CD14-positive monocyte (primary cell): ENCODE data around the gene RBMS3. TPM values are rescaled to one million over a fixed set of nuclear protein-coding genes. Genes with fewer than 3 reads are reported as not detected.

Experiments
- DNase-seq, 3 donors: peaks; one replicate each; pipeline ENCODE4 v3.0.0-alpha.2; 2011 to 2022
- H2AFZ ChIP-seq: 2 replicates; pipeline ENCODE4 v1.6.0; 2012; ENCODE audit warnings: mild to moderate bottlenecking, low read depth, low read length, inconsistent platforms; ENCODE audit not compliant: insufficient read depth, poor library complexity, severe bottlenecking
- H3K27ac ChIP-seq, 2 donors: 1 replicate in 1 of 2; 2 replicates in 1 of 2; pipeline ENCODE4 v1.5.1; 2012 to 2013; ENCODE audit warnings: low read length in 2 of 2, control low read depth in 1 of 2, inconsistent platforms in 1 of 2, low read depth in 1 of 2, mild to moderate bottlenecking in 1 of 2
- H3K27me3 ChIP-seq, 2 donors: one replicate each; pipeline versions ENCODE4 v1.6.0 to v1.6.1; 2011 to 2013; ENCODE audit warnings: low read length in 2 of 2; ENCODE audit not compliant: control insufficient read depth in 2 of 2, insufficient read depth in 2 of 2
- H3K36me3 ChIP-seq, 2 donors: replicated peaks in 1 of 2; 1 replicate in 1 of 2; 2 replicates in 1 of 2; pipeline versions ENCODE4 v1.5.1 to v1.6.1; 2012 to 2013; ENCODE audit warnings: low read length in 2 of 2, control low read depth in 1 of 2, inconsistent platforms in 1 of 2, mild to moderate bottlenecking in 1 of 2; ENCODE audit not compliant: insufficient read depth in 2 of 2, control insufficient read depth in 1 of 2
- H3K4me1 ChIP-seq, 2 donors: 1 replicate in 1 of 2; 2 replicates in 1 of 2; pipeline versions ENCODE4 v1.5.1 to v1.6.1; 2012 to 2013; ENCODE audit warnings: low read length in 2 of 2, control low read depth in 1 of 2, inconsistent platforms in 1 of 2, mild to moderate bottlenecking in 1 of 2, moderate library complexity in 1 of 2; ENCODE audit not compliant: insufficient read depth in 2 of 2, control insufficient read depth in 1 of 2
- H3K4me2 ChIP-seq: replicated peaks from 2 replicates; pipeline ENCODE3; 2012; ENCODE audit warnings: low read length, moderate library complexity, mild to moderate bottlenecking; ENCODE audit not compliant: poor library complexity, severe bottlenecking; ENCODE audit errors: extremely low read depth
- H3K4me3 ChIP-seq, 3 experiments: fragments of 200-600 bp in 1 of 3; sonication (generic) in 1 of 3; replicated peaks in 1 of 3; 1 replicate in 2 of 3; 2 replicates in 1 of 3; pipeline ENCODE4 v1.5.1; 2011 to 2013; ENCODE audit warnings: low read length in 3 of 3, mild to moderate bottlenecking in 3 of 3, control low read depth in 2 of 3, low read depth in 2 of 3, inconsistent platforms in 1 of 3, moderate library complexity in 1 of 3
- H3K79me2 ChIP-seq: 2 replicates; pipeline ENCODE4 v1.6.0; 2012; ENCODE audit warnings: mild to moderate bottlenecking, control low read depth, inconsistent platforms, low read length, moderate library complexity; ENCODE audit not compliant: insufficient read depth
- H3K9ac ChIP-seq: 2 replicates; pipeline ENCODE4 v1.6.0; 2017; ENCODE audit warnings: low read length, mild to moderate bottlenecking; ENCODE audit not compliant: insufficient read depth, poor library complexity, severe bottlenecking
- H3K9me3 ChIP-seq, 2 donors: replicated peaks in 1 of 2; 1 replicate in 1 of 2; 2 replicates in 1 of 2; pipeline versions ENCODE4 v1.5.1 to v1.6.1; 2012 to 2013; ENCODE audit warnings: low read length in 2 of 2, control low read depth in 1 of 2; ENCODE audit not compliant: control insufficient read depth in 1 of 2, insufficient read depth in 1 of 2
- H4K20me1 ChIP-seq: 2 replicates; pipeline ENCODE4 v1.6.0; 2012; ENCODE audit warnings: mild to moderate bottlenecking, low read length, control low read depth, moderate library complexity; ENCODE audit not compliant: insufficient read depth
- H3K27ac Mint-ChIP-seq, 7 donors: one replicate each; pipeline ENCODE4 v1.8.0; 2020; ENCODE audit warnings: mild to moderate bottlenecking in 7 of 7, mixed read lengths in 7 of 7, moderate library complexity in 6 of 7, inconsistent platforms in 2 of 7
- H3K27me3 Mint-ChIP-seq, 3 donors: one replicate each; pipeline ENCODE4 v1.8.0; 2021 to 2022; ENCODE audit warnings: low read depth in 3 of 3, mild to moderate bottlenecking in 3 of 3, mixed read lengths in 3 of 3, moderate library complexity in 3 of 3, inconsistent platforms in 1 of 3
- H3K36me3 Mint-ChIP-seq, 2 donors: one replicate each; pipeline ENCODE4 v1.8.0; 2020; ENCODE audit warnings: mixed read lengths in 2 of 2, inconsistent platforms in 1 of 2, mild to moderate bottlenecking in 1 of 2
- H3K4me1 Mint-ChIP-seq: one replicate; pipeline ENCODE4 v1.8.0; 2020; ENCODE audit warnings: mild to moderate bottlenecking, mixed read lengths
- H3K4me3 Mint-ChIP-seq, 2 donors: one replicate each; pipeline ENCODE4 v1.8.0; 2020; ENCODE audit warnings: mild to moderate bottlenecking in 2 of 2, mixed read lengths in 2 of 2, moderate library complexity in 1 of 2
- H3K9me3 Mint-ChIP-seq, 7 donors: one replicate each; pipeline ENCODE4 v1.8.0; 2020 to 2022; ENCODE audit warnings: mixed read lengths in 7 of 7, mild to moderate bottlenecking in 6 of 7, moderate library complexity in 6 of 7, inconsistent platforms in 2 of 7
- CTCF ChIP-seq: fragments of 200-600 bp; IDR thresholded peaks from one replicate; pipeline ENCODE4 v1.8.0; 2022; ENCODE audit warnings: antibody characterized with exemption, mild to moderate bottlenecking
- WGBS: methylation state at CpG from one replicate; pipeline ENCODE4 v1.1.5; 2013; ENCODE audit warnings: missing lambda C conversion rate; ENCODE audit not compliant: insufficient coverage; 5-methylcytosine and 5-hydroxymethylcytosine counted together
- intact Hi-C, 2 donors: fragments of 100-400 bp; cut with micrococcal nuclease; formaldehyde crosslinking; loops; one replicate each; pipeline versions ENCODE4 v1.15.0 to v1.15.1; 2023
- polyA plus RNA-seq, 3 donors: library from polyadenylated mRNA; depleted of rRNA in 1 of 3; unstranded in 2 of 3; stranded (reverse) in 1 of 3; fragments of 300-500 nt in 2 of 3; fragments of >200 nt in 1 of 3; fragmentation: Illumina TruSeq in 2 of 3; gene quantifications; 1 replicate in 2 of 3; 2 replicates in 1 of 3; pipeline ENCODE4 v1.2.3, GENCODE V29; 2012 to 2021

The RBMS3 gene
- polyA plus RNA-seq, 3 donors = not detected

DNA sequence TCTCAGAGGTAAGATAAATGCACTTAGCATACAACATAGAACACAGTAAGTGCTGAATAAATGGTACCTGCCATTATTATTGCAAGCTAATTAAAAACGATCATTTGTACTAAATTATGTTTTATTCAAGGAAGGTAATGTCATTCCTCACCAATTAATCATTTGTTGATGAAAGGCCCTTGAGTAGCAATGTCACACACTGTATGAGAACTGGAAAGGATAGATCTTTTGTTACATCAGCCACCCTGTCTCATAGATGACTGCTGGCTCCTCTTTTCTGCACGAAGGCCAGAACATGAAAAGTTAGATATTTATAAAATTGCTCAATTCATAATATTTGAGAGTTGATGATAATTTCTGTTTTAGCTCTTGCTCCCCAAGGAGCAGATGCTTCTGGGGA is 415.4 kb downstream of the RBMS3 start:
- Histone ChIP-seq H3K27ac (no peak overlapping the region), H3K4me2 (no peak overlapping the region), H3K79me2 (no peaks in the 10 kb centered on the region), H3K36me3 (no peaks in the 10 kb centered on the region), H4K20me1 (no peaks in the 10 kb centered on the region), H3K9ac (no peak overlapping the region), H3K27me3 (no peaks in the 10 kb centered on the region), H2AFZ (no peak overlapping the region), H3K4me3 (no peak overlapping the region), H3K4me1 (peaks cover 7 to 13% of the 10 kb centered on the region in 2 donors), H3K9me3 (peaks cover 0 to 6% of the 10 kb centered on the region in 2 donors)
- no CpG with 5 or more reads among the region's 2 CpGs for WGBS
- intact Hi-C loops = no loop called here
- no peak overlapping the region for H3K4me3 Mint-ChIP-seq
- TF ChIP-seq CTCF = no peak
- no peak for DNase-seq
- H3K27ac Mint-ChIP-seq = no peak overlapping the region
- H3K36me3 Mint-ChIP-seq = no peaks in the 10 kb centered on the region
- peaks cover 17% of the 10 kb centered on the region for H3K4me1 Mint-ChIP-seq
- peaks cover 0 to 2% (median 0%) of the 10 kb centered on the region in 3 donors for H3K27me3 Mint-ChIP-seq
- peaks cover 1 to 11% (median 9%) of the 10 kb centered on the region in 7 donors for H3K9me3 Mint-ChIP-seq

DNA sequence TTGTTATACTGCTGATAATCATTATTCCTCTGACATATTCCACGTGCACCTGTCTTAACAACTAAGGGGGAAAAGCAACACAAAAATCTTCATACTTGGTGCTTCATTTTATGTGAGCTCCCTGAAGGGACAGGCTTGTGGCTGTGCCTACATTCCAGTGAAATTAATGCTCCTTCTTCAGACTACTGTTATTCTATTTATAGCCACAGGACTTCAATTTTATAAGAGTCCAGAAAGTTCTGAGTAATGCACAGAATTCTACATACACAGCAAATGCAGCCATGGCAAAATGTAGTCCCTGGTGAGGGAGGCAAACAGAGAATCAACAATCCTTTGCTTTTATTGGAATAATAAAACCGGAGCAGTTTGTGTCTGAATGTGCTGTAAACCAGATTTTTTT is 417.1 kb downstream of the RBMS3 start:
- TF ChIP-seq CTCF = no peak
- H3K27ac ChIP-seq = no peak overlapping the region
- H3K9ac ChIP-seq = no peak overlapping the region
- H2AFZ ChIP-seq = no peak overlapping the region
- no peaks in the 10 kb centered on the region for H3K79me2 ChIP-seq
- Mint-ChIP-seq H3K36me3 (no peaks in the 10 kb centered on the region), H3K4me3 (no peak overlapping the region), H3K4me1 (peaks cover 17% of the 10 kb centered on the region), H3K9me3 (peaks cover 5 to 23% (median 16%) of the 10 kb centered on the region in 7 donors), H3K27ac (no peak overlapping the region), H3K27me3 (peaks cover 0 to 2% (median 0%) of the 10 kb centered on the region in 3 donors)
- peaks cover 7 to 13% of the 10 kb centered on the region in 2 donors for H3K4me1 ChIP-seq
- intact Hi-C loops = no loop called here
- DNase-seq = no peak
- H3K27me3 ChIP-seq = no peaks in the 10 kb centered on the region
- H3K36me3 ChIP-seq = no peaks in the 10 kb centered on the region
- no peak overlapping the region for H3K4me3 ChIP-seq
- H4K20me1 ChIP-seq = no peaks in the 10 kb centered on the region
- H3K4me2 ChIP-seq = no peak overlapping the region
- H3K9me3 ChIP-seq = peaks cover 0 to 20% of the 10 kb centered on the region in 2 donors
- WGBS = 80% methylated on average over 1 of the region's 2 CpGs
